GM19463 (cell line): ENCODE measurements around the gene GARIN5A.

Experiments used
- ATAC-seq: cut with Tn5 transposase; IDR thresholded peaks from one replicate; pipeline ENCODE4 v1.9.1; 2021; ENCODE audit warnings: mild to moderate bottlenecking, moderate library complexity; ENCODE audit not compliant: unreplicated experiment

Gene GARIN5A

GRCh38 chr19:50418176-50419021 lies 58.2 kb downstream of the GARIN5A start, which contains the start of gene SPIB:
SPIB (plus strand) TSS chr19:50418938; CDS start chr19:50418963, 25 bp downstream.
- no peak for ATAC-seq

GRCh38 chr19:50417111-50418081 lies 59.3 kb downstream of the GARIN5A start:
- ATAC-seq: no peak
